ENCODE data around the gene PCDH8. TPM values are rescaled to one million over a fixed set of nuclear protein-coding genes. Genes with fewer than 3 reads are reported as not detected.

Gene PCDH8
- total and polyA plus RNA-seq, 2 donors (not counting 1 experiment from before 2014, with no cell fraction given), result not detected

- Histone ChIP-seq H2AFZ (ENCODE audit: low read length) (no peak overlapping the region), H3K9ac (ENCODE audit: insufficient read depth, low read length) (no peak overlapping the region), H3K36me3 (ENCODE audit: control insufficient read depth, insufficient read depth, low read length) (no peaks in the 10 kb centered on the region), H4K20me1 (ENCODE audit: control insufficient read depth, extremely low read depth, insufficient read depth, low read length) (no peaks in the 10 kb centered on the region), H3K4me2 (ENCODE audit: extremely low read depth, insufficient read depth, low read length) (no peak overlapping the region), H3K27me3 (ENCODE audit: control insufficient read depth, insufficient read depth, low read length) (no peaks in the 10 kb centered on the region), H3K4me3 (replicated peaks in 1 of 4; ENCODE audit: control extremely low read depth in 1 of 4, insufficient read depth in 1 of 4, low read depth in 3 of 4, low read length in 4 of 4) (no peak overlapping the region), H3K79me2 (ENCODE audit: control insufficient read depth, insufficient read depth, low read length) (no peaks in the 10 kb centered on the region), H3K9me3 (ENCODE audit: control insufficient read depth, insufficient read depth, low read depth, low read length) (no peaks in the 10 kb centered on the region), H3K27ac (ENCODE audit: insufficient read depth, low read length) (no peak overlapping the region), H3K4me1 (ENCODE audit: control insufficient read depth, extremely low read depth, insufficient read depth, low read length) (no peaks in the 10 kb centered on the region)
- no peak for DNase-seq (ENCODE audit: low read depth in 2 of 2)
- no peak for TF ChIP-seq CTCF (conservative IDR thresholded peaks at IDR 0.05 in 1 of 2, IDR thresholded peaks at IDR 0.05 in 1 of 2; ENCODE audit: low read depth in 1 of 2, low read length in 2 of 2)
- no peak for TF ChIP-seq EZH2 (IDR thresholded peaks at IDR 0.05; ENCODE audit: low read length, missing control alignments)
These were observed 46.0 kb upstream of the PCDH8 start for GRCh38 chr13:52894413-52894812.

- DNase-seq (ENCODE audit: low read depth in 2 of 2), result no peak
- TF ChIP-seq EZH2 (IDR thresholded peaks at IDR 0.05; ENCODE audit: low read length, missing control alignments) (no peak), CTCF (conservative IDR thresholded peaks at IDR 0.05 in 1 of 2, IDR thresholded peaks at IDR 0.05 in 1 of 2; ENCODE audit: low read depth in 1 of 2, low read length in 2 of 2) (no peak)
- H3K79me2 ChIP-seq (ENCODE audit: control insufficient read depth, insufficient read depth, low read length), result no peaks in the 10 kb centered on the region
- no peaks in the 10 kb centered on the region for H3K4me1 ChIP-seq (ENCODE audit: control insufficient read depth, extremely low read depth, insufficient read depth, low read length)
- no peaks in the 10 kb centered on the region for H3K27me3 ChIP-seq (ENCODE audit: control insufficient read depth, insufficient read depth, low read length)
- no peak overlapping the region for H3K9ac ChIP-seq (ENCODE audit: insufficient read depth, low read length)
- no peak overlapping the region for H3K4me3 ChIP-seq (replicated peaks in 1 of 4; ENCODE audit: control extremely low read depth in 1 of 4, insufficient read depth in 1 of 4, low read depth in 3 of 4, low read length in 4 of 4)
- no peak overlapping the region for H2AFZ ChIP-seq (ENCODE audit: low read length)
- no peaks in the 10 kb centered on the region for H3K9me3 ChIP-seq (ENCODE audit: control insufficient read depth, insufficient read depth, low read depth, low read length)
- H3K4me2 ChIP-seq (ENCODE audit: extremely low read depth, insufficient read depth, low read length), result no peak overlapping the region
- H3K27ac ChIP-seq (ENCODE audit: insufficient read depth, low read length), result no peak overlapping the region
- no peaks in the 10 kb centered on the region for H4K20me1 ChIP-seq (ENCODE audit: control insufficient read depth, extremely low read depth, insufficient read depth, low read length)
- H3K36me3 ChIP-seq (ENCODE audit: control insufficient read depth, insufficient read depth, low read length), result no peaks in the 10 kb centered on the region
These were observed 44.5 kb upstream of the PCDH8 start for GRCh38 chr13:52892925-52893324.

- no peaks in the 10 kb centered on the region for H3K27me3 ChIP-seq (ENCODE audit: control insufficient read depth, insufficient read depth, low read length)
These were observed 43.3 kb upstream of the PCDH8 start for GRCh38 chr13:52891706-52892105.

More at GRCh38 chr13:52891706-52892105, 43.3 kb upstream of the PCDH8 start:
- Histone ChIP-seq H3K4me3 (replicated peaks in 1 of 4; ENCODE audit: control extremely low read depth in 1 of 4, insufficient read depth in 1 of 4, low read depth in 3 of 4, low read length in 4 of 4) (no peak overlapping the region), H4K20me1 (ENCODE audit: control insufficient read depth, extremely low read depth, insufficient read depth, low read length) (no peaks in the 10 kb centered on the region), H3K79me2 (ENCODE audit: control insufficient read depth, insufficient read depth, low read length) (no peaks in the 10 kb centered on the region), H3K9ac (ENCODE audit: insufficient read depth, low read length) (no peak overlapping the region), H3K9me3 (ENCODE audit: control insufficient read depth, insufficient read depth, low read depth, low read length) (no peaks in the 10 kb centered on the region), H2AFZ (ENCODE audit: low read length) (no peak overlapping the region), H3K4me1 (ENCODE audit: control insufficient read depth, extremely low read depth, insufficient read depth, low read length) (no peaks in the 10 kb centered on the region), H3K27ac (ENCODE audit: insufficient read depth, low read length) (no peak overlapping the region), H3K4me2 (ENCODE audit: extremely low read depth, insufficient read depth, low read length) (no peak overlapping the region), H3K36me3 (ENCODE audit: control insufficient read depth, insufficient read depth, low read length) (no peaks in the 10 kb centered on the region)
- TF ChIP-seq EZH2 (IDR thresholded peaks at IDR 0.05; ENCODE audit: low read length, missing control alignments), result no peak
- no peak for TF ChIP-seq CTCF (conservative IDR thresholded peaks at IDR 0.05 in 1 of 2, IDR thresholded peaks at IDR 0.05 in 1 of 2; ENCODE audit: low read depth in 1 of 2, low read length in 2 of 2)
- no peak for DNase-seq (ENCODE audit: low read depth in 2 of 2)
